GM23338 (cell line): Measurements from ENCODE around the gene MPO.

Source experiments
- CTCF ChIP-seq, 2 experiments: fragments of 200-600 bp in 1 of 2; sonication (generic) in 1 of 2; conservative IDR thresholded peaks; 2 replicates each; pipeline versions ENCODE4 v1.5.1 to v1.6.1; 2016 to 2017; ENCODE audit warnings: antibody characterized with exemption in 2 of 2, low read depth in 2 of 2, mild to moderate bottlenecking in 2 of 2, moderate library complexity in 1 of 2
- POLR2AphosphoS5 ChIP-seq: IDR thresholded peaks from 2 replicates; pipeline ENCODE4 v1.6.1; 2016; ENCODE audit warnings: antibody characterized with exemption, low read depth
- REST ChIP-seq: IDR thresholded peaks from one replicate; pipeline ENCODE4 v1.6.1; 2018; ENCODE audit warnings: antibody characterized with exemption; ENCODE audit not compliant: unreplicated experiment

GRCh38 chr17:58246781-58247180, 34.0 kb downstream of the MPO start:
- TF ChIP-seq CTCF (conservative IDR thresholded peaks at IDR 0.05; ENCODE audit: low read depth in 2 of 2) (no peak), REST (no peak), POLR2AphosphoS5 (no peak)
